Neural progenitor cell (in vitro differentiated cells): Measurements from ENCODE around the gene UGT1A8.

Experiments
- CTCF ChIP-seq: fragments of 200-600 bp; sonication (generic); IDR thresholded peaks from 2 replicates; pipeline ENCODE4 v1.5.1; 2017; ENCODE audit warnings: antibody characterized with exemption, mild to moderate bottlenecking
- EZH2 ChIP-seq: fragments of 200-600 bp; sonication (generic); IDR thresholded peaks from 2 replicates; pipeline ENCODE4 v1.6.1; 2017; ENCODE audit warnings: antibody characterized with exemption, mild to moderate bottlenecking, moderate library complexity
- EZH2phosphoT487 ChIP-seq: fragments of 200-600 bp; sonication (generic); IDR thresholded peaks from 2 replicates; pipeline ENCODE4 v1.6.1; 2017; ENCODE audit warnings: antibody characterized with exemption

- TF ChIP-seq CTCF: no peak
- no peak for TF ChIP-seq EZH2phosphoT487
- TF ChIP-seq EZH2: no peak
Observed at GRCh38 chr2:233799716-233800115, 182.3 kb downstream of the UGT1A8 start.
